DMS79 treated with DMSO at 0.1 percent for 48 hours (cell line): ENCODE measurements around the gene SHMT2.

Source experiments
- DNase-seq: peaks from one replicate; lab custom pipeline; 2025; lab: John Stamatoyannopoulos, UW

Gene SHMT2

GRCh38 chr12:57198329-57198728 is 31.2 kb upstream of the SHMT2 start:
- no peak for DNase-seq

- no peak for DNase-seq
Measured at GRCh38 chr12:57199191-57199590, 30.3 kb upstream of the SHMT2 start.

- no peak for DNase-seq
Measured at GRCh38 chr12:57200497-57200896, 29.0 kb upstream of the SHMT2 start.

DNA sequence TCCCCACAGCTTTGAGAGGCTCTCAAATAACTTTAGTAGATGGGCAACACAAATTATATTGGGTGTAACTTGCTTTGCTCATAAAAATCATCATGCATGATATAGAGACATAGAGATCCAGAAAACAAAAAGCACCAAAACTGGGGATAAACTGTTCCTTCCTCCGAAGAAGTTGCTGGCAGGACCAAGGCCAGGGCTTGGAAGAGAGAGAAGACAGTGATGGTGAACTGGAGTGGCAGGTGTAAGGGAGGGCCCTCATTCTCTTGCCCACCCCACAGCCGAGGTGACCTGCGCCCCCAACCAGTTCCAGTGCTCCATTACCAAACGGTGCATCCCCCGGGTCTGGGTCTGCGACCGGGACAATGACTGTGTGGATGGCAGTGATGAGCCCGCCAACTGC is 28.3 kb upstream of the SHMT2 start:
- DNase-seq: no peak

- no peak for DNase-seq
Measured at GRCh38 chr12:57201631-57202030, 27.9 kb upstream of the SHMT2 start.

DNA sequence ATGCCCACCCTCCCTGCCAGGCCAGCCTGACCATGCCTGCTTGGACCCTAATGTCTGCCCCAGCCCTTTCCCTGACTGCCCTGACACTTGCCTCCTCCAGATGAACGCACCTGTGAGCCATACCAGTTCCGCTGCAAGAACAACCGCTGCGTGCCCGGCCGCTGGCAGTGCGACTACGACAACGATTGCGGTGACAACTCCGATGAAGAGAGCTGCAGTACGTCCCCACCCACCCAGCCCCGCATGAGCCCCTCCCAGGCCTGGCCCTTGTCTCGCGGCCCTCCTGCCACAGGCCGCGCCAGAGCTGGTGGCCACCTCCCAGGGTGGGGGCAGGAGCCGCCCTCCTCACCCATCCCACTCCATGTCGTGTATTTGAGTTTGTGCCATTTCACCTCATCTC is 27.2 kb upstream of the SHMT2 start:
- no peak for DNase-seq

DNA sequence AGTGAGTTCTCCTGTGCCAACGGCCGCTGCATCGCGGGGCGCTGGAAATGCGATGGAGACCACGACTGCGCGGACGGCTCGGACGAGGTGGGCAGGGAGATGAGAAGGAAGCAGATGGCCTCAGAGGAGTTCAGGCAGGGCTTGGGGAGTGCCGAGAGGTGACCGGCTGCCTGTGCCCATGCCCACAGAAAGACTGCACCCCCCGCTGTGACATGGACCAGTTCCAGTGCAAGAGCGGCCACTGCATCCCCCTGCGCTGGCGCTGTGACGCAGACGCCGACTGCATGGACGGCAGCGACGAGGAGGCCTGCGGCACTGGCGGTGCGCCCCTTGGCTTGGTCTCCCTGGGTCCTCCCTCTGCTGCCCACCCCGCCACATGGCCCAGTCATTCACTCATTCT is 26.3 kb upstream of the SHMT2 start:
- no peak for DNase-seq

DNA sequence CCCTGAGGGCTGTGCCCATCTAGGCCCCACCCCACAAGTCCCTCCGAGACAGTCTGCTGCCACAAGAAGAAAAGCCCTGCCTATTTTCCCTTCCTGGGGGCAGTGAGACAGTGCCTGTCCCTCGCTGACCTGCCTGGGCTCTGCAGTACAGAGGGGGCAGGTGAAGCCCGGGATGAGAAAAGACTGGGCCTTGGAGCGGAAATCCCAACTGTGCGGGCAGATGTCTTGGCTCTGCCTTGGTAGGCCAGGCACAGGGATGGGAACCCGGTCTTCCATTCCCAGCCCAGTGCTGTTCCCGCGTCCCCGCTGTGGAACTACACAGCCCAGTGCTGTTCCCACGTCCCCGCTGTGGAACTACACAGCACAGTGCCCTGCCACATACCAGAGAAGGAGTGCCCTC is 25.7 kb upstream of the SHMT2 start:
- DNase-seq: no peak

DNA sequence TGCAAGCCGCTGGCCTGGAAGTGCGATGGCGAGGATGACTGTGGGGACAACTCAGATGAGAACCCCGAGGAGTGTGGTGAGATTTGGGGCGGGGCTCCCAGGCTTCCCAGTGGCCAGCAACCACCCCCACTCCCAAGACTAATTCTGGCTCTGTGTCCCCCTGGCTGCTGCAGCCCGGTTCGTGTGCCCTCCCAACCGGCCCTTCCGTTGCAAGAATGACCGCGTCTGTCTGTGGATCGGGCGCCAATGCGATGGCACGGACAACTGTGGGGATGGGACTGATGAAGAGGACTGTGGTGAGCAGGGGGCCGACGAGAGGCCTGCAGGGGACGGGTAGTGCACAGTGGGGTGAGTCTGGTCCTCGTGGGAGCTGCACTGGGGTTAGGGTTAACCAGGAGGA is 25.1 kb upstream of the SHMT2 start:
- DNase-seq: no peak

- no peak for DNase-seq
Measured at GRCh38 chr12:57205186-57205585, 24.3 kb upstream of the SHMT2 start.

DNA sequence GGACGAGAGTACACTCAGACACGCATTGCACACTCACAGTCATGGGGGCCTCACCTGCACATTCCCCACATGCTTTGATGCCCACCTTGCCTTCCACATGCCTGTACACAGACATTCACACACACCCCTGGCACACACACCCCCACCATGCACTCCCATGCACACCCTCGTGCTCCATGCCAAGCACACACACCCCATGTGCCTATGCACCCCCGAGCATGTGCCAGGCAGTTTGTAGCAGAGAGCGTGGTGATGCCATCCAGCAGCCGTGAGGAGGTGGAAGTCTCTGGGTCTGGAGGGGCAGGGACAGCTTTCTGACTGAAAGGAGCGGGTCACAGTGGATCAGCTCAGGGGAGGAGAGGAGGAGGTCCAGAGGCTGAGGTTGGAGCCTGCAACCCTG is 23.6 kb upstream of the SHMT2 start:
- no peak for DNase-seq

GRCh38 chr12:57207731-57208630 is 21.5 kb upstream of the SHMT2 start:
- DNase-seq: no peak

DNA sequence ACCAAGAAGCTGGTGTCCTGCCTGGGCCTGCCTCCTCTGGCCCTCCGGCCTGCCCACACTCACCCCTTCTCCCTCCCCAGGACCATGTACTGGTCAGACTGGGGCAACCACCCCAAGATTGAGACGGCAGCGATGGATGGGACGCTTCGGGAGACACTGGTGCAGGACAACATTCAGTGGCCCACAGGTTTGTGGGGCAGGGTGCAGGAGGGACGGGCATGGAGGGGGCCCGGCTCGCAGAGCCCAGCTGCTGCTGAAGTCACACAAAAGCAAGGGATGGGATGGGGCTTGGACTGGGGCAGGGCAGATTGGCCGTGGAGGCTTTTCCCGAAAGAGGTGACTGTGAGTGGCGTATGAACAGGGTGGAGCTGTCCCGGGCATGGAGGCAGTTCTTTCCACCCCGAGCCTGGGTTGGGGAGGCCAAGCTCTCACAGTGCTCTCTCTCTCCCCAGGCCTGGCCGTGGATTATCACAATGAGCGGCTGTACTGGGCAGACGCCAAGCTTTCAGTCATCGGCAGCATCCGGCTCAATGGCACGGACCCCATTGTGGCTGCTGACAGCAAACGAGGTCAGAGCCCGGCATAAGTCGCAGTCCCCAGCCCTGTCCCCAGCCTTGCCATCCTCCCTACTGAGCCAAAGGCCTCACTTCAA is 20.8 kb upstream of the SHMT2 start:
- no peak for DNase-seq

DNA sequence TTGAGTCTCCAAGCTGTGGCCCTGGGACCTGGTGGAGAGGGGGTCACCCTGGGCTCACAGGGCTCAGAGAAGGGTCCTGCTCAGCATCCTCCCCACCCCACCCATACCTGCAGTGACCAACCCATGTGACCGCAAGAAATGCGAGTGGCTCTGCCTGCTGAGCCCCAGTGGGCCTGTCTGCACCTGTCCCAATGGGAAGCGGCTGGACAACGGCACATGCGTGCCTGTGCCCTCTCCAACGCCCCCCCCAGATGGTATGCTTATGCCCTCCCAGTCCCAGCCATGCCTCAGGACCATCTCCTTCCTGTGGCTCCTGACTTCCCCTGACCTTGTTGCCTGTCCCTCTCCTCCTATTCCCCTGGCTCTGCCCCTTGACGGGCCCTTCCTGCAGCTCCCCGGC is 19.6 kb upstream of the SHMT2 start:
- DNase-seq: no peak

DNA sequence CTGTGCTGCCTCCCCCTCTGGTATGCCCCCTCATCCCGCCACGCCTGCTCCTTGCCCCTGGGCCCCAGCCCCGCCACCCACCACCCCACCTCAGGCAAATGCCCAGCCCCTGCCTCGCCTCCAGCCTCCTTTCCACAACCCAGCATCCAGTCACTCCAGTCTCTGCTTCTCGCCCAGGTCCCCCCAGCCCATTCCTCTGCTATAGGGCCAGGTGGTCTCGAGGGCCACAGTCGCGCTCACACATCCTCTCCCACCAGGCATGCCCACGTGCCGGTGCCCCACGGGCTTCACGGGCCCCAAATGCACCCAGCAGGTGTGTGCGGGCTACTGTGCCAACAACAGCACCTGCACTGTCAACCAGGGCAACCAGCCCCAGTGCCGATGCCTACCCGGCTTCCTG is 19.1 kb upstream of the SHMT2 start:
- DNase-seq: no peak

DNA sequence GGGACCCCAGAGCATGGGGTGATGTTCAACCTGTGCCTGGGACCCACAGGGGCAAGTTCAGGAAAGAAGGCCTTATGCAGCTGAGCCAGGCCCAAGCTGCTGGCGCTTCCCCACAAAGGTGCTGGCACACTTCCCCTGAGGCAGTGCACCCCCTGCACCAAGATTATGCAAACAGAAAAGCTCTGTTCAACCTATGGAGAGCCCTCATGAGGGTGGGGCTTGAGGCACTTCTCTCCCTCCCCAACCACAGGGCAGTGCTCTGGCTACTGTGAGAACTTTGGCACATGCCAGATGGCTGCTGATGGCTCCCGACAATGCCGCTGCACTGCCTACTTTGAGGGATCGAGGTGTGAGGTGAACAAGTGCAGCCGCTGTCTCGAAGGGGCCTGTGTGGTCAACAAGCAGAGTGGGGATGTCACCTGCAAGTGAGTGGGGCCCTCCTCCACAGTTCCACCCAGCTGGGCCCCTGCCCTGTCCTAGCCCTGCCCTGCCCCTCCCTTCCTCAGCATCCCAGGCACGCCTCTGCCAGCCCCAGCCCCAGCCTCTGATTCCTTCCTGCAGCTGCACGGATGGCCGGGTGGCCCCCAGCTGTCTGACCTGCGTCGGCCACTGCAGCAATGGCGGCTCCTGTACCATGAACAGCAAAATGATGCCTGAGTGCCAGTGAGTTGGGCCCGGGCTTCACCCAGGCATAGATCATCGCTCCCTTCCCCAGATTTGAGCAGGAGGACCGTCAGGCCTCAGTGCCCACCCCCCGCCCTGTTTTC is 18.4 kb upstream of the SHMT2 start:
- DNase-seq: no peak

DNA sequence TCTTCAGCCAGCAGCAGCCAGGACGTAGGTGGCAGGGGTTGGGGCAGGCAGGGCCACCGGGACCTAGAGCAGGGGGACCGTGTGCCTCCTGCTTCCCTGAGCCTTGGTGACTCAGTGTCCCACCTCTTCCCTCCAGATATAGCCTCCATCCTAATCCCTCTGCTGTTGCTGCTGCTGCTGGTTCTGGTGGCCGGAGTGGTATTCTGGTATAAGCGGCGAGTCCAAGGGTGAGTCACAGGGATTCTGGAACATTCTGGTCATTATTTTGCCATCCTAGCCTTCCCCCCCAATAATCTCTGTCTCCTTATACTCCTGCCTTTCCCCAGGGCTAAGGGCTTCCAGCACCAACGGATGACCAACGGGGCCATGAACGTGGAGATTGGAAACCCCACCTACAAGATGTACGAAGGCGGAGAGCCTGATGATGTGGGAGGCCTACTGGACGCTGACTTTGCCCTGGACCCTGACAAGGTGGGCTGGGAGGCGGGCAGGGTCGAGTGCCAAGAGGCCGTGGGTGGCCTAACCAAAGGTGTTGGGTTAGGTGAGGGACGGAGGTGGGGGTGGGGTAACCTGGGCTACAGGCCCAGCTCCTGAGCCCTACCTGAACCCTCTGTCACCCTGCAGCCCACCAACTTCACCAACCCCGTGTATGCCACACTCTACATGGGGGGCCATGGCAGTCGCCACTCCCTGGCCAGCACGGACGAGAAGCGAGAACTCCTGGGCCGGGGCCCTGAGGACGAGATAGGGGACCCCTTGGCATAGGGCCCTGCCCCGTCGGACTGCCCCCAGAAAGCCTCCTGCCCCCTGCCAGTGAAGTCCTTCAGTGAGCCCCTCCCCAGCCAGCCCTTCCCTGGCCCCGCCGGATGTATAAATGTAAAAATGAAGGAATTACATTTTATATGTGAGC is 17.5 kb upstream of the SHMT2 start:
- DNase-seq: no peak

GRCh38 chr12:57212701-57213057 is 16.8 kb upstream of the SHMT2 start:
- DNase-seq: no peak

- peak; percentile 58 for DNase-seq
Measured at GRCh38 chr12:57213058-57213715, 16.3 kb upstream of the SHMT2 start.

DNA sequence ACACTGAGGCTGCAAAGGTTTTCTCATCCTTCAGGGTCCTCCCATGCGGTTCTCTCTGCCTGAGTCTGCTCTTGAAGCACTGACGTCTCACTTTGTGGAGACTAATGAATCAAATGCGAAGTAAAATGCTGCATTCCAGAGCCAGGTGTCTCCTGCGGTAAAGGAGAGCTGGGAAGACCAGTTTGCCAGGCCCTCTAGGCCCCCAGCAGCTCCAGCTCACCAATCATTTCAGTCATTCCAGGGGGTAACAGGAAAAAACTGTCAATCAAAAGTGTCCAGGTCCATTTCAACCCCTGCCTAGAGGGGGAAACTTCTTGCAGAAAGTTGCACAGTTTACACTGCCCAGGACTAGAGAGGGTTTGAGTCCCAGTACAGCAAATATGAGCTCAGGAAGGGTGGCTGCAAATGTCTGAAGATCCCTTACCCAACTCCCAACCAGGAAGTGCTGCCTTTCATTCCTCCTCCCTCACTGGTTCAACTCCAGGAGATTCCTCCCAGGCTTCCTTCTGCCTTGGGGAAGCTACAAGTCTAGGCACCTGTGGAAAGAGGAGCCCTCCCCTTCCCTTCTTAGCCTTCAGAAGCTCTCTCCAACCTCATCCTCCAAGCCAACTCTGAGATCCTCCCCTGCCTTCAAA is 15.6 kb upstream of the SHMT2 start:
- DNase-seq: no peak

- peak; percentile 60 for DNase-seq
Measured at GRCh38 chr12:57214398-57214781, 15.1 kb upstream of the SHMT2 start.
